ENCODE measurements around the gene TSC22D1. TPM values are rescaled to one million over a fixed set of nuclear protein-coding genes. Genes with fewer than 3 reads are reported as not detected.

Gene TSC22D1
- polyA plus RNA-seq, 1 donor from 2014 or later = 355 TPM

- no peaks in the 10 kb centered on the region for H3K79me2 ChIP-seq (replicated peaks; ENCODE audit: insufficient read depth, low read length)
- no peaks in the 10 kb centered on the region for H3K9me2 ChIP-seq (ENCODE audit: insufficient read depth, low read length)
- H3K4me2 ChIP-seq (ENCODE audit: low read length) = no peak overlapping the region
- H4K20me1 ChIP-seq (ENCODE audit: insufficient read depth) = no peaks in the 10 kb centered on the region
- no peaks in the 10 kb centered on the region for H3K36me3 ChIP-seq (ENCODE audit: insufficient read depth, low read length)
- no peak overlapping the region for H2AFZ ChIP-seq (ENCODE audit: low read depth, low read length)
- H3F3A ChIP-seq (ENCODE audit: insufficient read depth, low read length, poor library complexity, severe bottlenecking) = no peaks in the 10 kb centered on the region
- no peak overlapping the region for H3K4me3 ChIP-seq (ENCODE audit: low read length)
- no peak for TF ChIP-seq TAF1 (IDR thresholded peaks at IDR 0.05; ENCODE audit: low read depth)
- TF ChIP-seq EZH2 (IDR thresholded peaks at IDR 0.05; ENCODE audit: borderline replicate concordance, insufficient read depth, low read length, poor library complexity, severe bottlenecking) = no peak
- no peak for TF ChIP-seq REST (IDR thresholded peaks at IDR 0.05; ENCODE audit: borderline replicate concordance)
- no peak for TF ChIP-seq CTCF (IDR thresholded peaks at IDR 0.05; ENCODE audit: poor library complexity, severe bottlenecking)
- no peak for TF ChIP-seq MXI1 (conservative IDR thresholded peaks at IDR 0.05; ENCODE audit: poor library complexity, severe bottlenecking)
- no peak for TF ChIP-seq POLR2AphosphoS5 (IDR thresholded peaks at IDR 0.05)
- no peak for TF ChIP-seq RAD21 (conservative IDR thresholded peaks at IDR 0.05)
- no peak for TF ChIP-seq SMC3 (conservative IDR thresholded peaks at IDR 0.05; ENCODE audit: poor library complexity)
- TF ChIP-seq EP300 (conservative IDR thresholded peaks at IDR 0.05; ENCODE audit: poor library complexity, severe bottlenecking) = no peak
- no peaks in the 10 kb centered on the region for H3K27me3 ChIP-seq (ENCODE audit: insufficient read depth, low read depth, low read length)
- H3K27ac ChIP-seq (ENCODE audit: low read length) = no peak overlapping the region
- no peaks in the 10 kb centered on the region for H3K9me3 ChIP-seq (ENCODE audit: low read length)
- no peak overlapping the region for H3K9ac ChIP-seq (ENCODE audit: low read length)
Measured at GRCh38 chr13:44389060-44389666, 187.0 kb downstream of the TSC22D1 start.

- H3K36me3 ChIP-seq (ENCODE audit: insufficient read depth, low read length) = no peaks in the 10 kb centered on the region
- no peak overlapping the region for H2AFZ ChIP-seq (ENCODE audit: low read depth, low read length)
- H3K9me2 ChIP-seq (ENCODE audit: insufficient read depth, low read length) = no peaks in the 10 kb centered on the region
- TF ChIP-seq SMC3 (conservative IDR thresholded peaks at IDR 0.05; ENCODE audit: poor library complexity) = no peak
- no peak for TF ChIP-seq POLR2AphosphoS5 (IDR thresholded peaks at IDR 0.05)
- no peak for TF ChIP-seq REST (IDR thresholded peaks at IDR 0.05; ENCODE audit: borderline replicate concordance)
- no peak for TF ChIP-seq EZH2 (IDR thresholded peaks at IDR 0.05; ENCODE audit: borderline replicate concordance, insufficient read depth, low read length, poor library complexity, severe bottlenecking)
- TF ChIP-seq RAD21 (conservative IDR thresholded peaks at IDR 0.05) = no peak
- TF ChIP-seq MXI1 (conservative IDR thresholded peaks at IDR 0.05; ENCODE audit: poor library complexity, severe bottlenecking) = no peak
- no peak for TF ChIP-seq EP300 (conservative IDR thresholded peaks at IDR 0.05; ENCODE audit: poor library complexity, severe bottlenecking)
- no peak for TF ChIP-seq CTCF (IDR thresholded peaks at IDR 0.05; ENCODE audit: poor library complexity, severe bottlenecking)
- H3K27me3 ChIP-seq (ENCODE audit: insufficient read depth, low read depth, low read length) = no peaks in the 10 kb centered on the region
- no peaks in the 10 kb centered on the region for H3F3A ChIP-seq (ENCODE audit: insufficient read depth, low read length, poor library complexity, severe bottlenecking)
- no peak overlapping the region for H3K9ac ChIP-seq (ENCODE audit: low read length)
- H3K4me2 ChIP-seq (ENCODE audit: low read length) = peak overlapping the region; percentile 14
- no peak overlapping the region for H3K4me3 ChIP-seq (ENCODE audit: low read length)
- no peaks in the 10 kb centered on the region for H3K79me2 ChIP-seq (replicated peaks; ENCODE audit: insufficient read depth, low read length)
- no peaks in the 10 kb centered on the region for H4K20me1 ChIP-seq (ENCODE audit: insufficient read depth)
- H3K9me3 ChIP-seq (ENCODE audit: low read length) = no peaks in the 10 kb centered on the region
- H3K27ac ChIP-seq (ENCODE audit: low read length) = no peak overlapping the region
Measured at GRCh38 chr13:44388427-44389059, 187.6 kb downstream of the TSC22D1 start.

Data from neural cell (in vitro differentiated cells).